ENCODE results near the gene METTL1.
"Not testable (repeated sequence)": the region's sequence is repeated elsewhere in the genome, so short reads cannot be mapped to it uniquely, and the experiment has no call there.

The METTL1 gene

DNA sequence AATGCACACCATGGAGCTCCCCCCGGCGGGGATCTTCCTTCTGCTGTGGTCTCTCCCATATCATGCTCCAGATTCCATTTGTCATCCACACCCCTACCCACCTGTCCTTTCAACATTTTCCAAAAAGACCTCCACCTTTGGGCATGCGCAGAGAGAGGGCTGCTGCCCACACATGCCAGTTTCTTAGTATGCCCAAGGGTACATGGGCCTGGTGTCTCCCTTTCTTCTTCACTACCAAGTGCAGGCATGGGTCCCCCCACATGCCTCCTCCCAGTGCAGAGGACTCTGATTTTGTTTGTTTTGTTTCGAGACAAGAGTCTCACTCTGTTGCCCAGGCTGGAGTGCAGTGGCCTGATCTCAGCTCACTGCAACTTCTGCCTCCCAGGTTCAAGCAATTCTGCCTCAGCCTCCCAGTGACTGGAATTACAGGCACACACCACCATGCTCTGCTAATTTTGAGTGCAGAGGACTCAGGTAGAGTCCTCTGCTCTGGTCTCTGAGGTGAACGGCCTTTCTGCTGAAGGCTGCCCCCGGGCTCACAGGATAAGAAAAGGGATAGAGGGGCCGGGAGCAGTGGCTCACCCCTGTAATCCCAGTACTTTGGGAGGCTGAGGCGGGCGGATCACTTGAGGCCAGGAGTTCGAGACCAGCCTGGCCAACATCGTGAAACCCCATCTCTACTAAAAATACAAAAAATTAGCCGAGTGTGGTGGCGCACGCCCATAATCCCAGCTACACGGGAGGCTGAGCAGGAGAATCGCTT is 49.9 kb downstream of the METTL1 start:
- not testable (repeated sequence) for DNase-seq

DNA sequence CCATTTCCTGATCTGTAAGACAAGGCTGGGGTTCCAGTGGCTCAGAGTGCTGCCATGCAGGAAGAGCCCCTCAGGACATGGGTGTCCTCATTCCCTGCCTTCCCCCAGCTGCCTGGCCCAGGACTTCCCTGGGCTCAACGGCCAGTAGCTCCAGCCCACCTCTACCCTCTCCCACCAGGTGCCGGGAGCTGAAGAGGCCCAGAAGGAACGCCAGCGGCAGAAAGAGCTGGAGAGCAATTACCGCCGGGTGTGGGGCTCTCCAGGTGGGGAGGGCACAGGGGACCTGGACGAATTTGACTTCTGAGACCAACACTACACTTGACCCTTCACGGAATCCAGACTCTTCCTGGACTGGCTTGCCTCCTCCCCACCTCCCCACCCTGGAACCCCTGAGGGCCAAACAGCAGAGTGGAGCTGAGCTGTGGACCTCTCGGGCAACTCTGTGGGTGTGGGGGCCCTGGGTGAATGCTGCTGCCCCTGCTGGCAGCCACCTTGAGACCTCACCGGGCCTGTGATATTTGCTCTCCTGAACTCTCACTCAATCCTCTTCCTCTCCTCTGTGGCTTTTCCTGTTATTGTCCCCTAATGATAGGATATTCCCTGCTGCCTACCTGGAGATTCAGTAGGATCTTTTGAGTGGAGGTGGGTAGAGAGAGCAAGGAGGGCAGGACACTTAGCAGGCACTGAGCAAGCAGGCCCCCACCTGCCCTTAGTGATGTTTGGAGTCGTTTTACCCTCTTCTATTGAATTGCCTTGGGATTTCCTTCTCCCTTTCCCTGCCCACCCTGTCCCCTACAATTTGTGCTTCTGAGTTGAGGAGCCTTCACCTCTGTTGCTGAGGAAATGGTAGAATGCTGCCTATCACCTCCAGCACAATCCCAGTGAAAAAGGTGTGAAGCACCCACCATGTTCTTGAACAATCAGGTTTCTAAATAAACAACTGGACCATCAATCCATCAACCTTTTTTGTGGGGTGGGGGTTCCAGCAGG is 51.0 kb downstream of the METTL1 start:
- DNase-seq = no peak

DNA sequence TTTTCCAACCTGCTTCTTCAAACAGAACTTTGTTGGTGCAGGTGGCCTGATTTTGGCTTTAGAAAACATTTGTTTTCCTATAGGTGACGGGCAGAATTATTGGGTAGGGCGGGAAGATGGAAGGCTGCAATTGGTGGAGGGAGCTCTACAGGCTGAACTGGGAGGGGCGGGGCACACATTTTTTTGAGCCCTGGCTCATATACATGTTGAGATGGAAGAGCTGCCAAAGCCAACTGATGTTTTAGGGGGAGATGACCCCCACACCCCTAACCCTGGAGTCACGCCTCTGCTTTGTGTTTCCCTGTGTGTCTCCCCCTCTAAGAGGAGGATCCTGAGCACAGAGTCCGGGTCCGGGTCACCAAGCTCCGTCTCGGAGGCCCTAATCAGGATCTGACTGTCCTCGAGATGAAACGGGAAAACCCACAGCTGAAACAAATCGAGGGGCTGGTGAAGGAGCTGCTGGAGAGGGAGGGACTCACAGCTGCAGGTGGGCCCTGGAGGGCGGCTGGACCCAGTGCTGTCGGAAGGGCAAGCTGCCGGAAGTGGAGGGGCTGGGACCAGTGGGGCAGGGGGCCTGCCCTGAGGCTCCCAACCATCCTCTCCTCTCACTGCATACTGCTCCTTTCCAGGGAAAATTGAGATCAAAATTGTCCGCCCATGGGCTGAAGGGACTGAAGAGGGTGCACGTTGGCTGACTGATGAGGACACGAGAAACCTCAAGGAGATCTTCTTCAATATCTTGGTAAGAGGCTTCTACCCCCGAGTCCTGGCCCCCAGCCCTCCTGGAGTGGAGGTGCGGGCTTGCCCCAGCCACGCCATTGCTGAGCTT is 51.9 kb downstream of the METTL1 start:
- DNase-seq = no peak

DNA sequence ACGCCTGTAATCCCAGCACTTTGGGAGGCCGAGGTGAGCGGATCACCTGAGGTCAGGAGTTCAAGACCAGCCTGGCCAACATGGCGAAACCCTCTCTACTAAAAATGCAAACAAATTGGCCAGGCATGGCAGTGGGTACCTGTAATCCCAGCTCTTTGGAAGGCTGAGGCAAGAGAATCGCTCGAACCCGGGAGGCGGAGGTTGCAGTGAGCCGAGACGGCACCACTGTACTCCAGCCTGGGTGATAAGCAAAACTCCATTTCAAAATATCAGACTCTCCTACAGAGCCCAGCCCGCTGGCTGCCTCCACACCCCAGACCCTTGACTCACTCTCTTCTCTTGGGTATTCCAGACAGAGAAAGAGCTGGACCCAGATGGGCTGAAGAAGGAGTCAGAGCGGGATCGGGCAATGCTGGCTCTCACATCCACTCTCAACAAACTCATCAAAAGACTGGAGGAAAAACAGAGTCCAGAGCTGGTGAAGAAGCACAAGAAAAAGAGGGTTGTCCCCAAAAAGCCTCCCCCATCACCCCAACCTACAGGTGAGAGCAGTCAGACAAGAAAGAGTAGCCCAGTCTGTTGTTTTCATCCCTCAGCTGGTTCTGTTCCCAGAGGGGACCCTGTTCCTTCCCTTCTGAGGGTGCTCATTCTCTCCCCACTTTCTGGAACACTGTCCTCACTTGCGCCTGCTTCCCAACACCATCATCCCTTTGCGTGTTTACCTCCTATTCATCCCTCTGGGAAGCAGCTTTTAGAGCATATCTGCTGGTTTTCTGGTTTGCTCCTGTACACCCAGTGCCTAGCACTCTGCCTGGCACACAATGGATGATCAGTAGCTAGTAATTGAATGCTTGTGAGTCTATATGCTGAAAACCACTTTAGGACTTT is 53.0 kb downstream of the METTL1 start:
- no peak for DNase-seq

All from activated CD4-positive, alpha-beta T cell treated with anti-CD3 and anti-CD28 coated beads for 1 hour (primary cell).